Uterine smooth muscle cell (primary cell): ENCODE results near the gene RGS12. TPM values are rescaled to one million over a fixed set of nuclear protein-coding genes. Genes with fewer than 3 reads are reported as not detected.

Experiments
- total RNA-seq: library from RNA; depleted of rRNA; stranded (reverse); fragments of >200 nt; gene quantifications from 2 replicates; pipeline ENCODE4 v1.2.3, GENCODE V29; 2014

RGS12 gene
- 19.4 and 20.6 TPM in 2 replicates for total RNA-seq

DNA sequence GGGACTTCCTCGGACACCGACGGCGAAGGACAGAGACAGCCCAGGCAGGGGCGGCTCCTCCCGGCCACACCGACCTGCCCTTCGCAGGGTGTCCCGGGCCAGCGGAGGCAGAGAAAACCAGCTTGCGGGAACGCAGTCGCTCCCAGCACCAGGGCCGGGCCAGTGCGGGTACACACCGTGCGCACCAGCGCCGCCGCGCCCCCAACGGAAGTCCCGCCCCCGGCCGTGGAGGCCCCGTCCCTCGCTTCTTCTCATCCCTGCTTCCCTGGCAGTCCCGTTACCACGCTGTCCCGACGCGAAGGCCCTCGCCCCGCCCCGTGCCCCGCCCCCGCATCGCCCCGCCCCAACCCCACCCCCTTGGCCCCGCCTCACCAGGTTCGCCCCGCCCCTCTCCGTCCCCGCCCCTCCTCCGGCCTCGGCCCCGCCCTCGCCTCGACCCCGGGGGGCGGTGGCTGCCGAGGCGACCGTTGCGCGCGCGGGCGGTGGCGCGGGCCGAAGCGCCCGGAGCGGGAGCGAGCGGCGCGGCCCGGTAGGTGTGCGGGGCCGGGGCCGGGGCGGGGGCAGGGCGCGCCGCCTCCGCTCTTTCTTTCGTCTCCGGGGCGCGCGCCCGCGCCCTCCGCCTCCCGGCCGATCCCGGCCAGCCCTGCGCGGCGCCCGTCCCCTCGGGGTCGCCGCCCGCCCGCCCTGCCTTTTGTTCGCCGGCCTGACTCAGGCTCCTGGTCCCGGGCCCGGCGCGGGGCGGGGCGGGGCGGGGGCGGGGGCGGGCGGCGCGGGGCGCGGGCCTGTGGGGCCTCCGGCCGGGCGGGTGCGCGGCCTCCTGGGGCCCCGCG lies at the start of gene RGS12:
TSS of gene RGS12 (plus strand) at position 451 of the 830 bp plus-strand sequence. CDS start 23,150 bp downstream, outside the sequence.

GRCh38 chr4:3248811-3249661 lies 43.8 kb upstream of the RGS12 start, which contains the start of gene MSANTD1:
Gene MSANTD1 (plus strand): TSS chr4:3249159. CDS start chr4:3249223, 64 bp downstream.

Other genes with a start within 250 kb of the RGS12 start
- not detected in 2 replicates for gene HTT-AS, start 218.5 kb upstream of the RGS12 start, total RNA-seq
- 42.7 and 61.6 TPM in 2 replicates for gene HTT, start 218.3 kb upstream of the RGS12 start, total RNA-seq
- gene MSANTD1, start 43.9 kb upstream of the RGS12 start, total RNA-seq: 0.33 and 0.37 TPM in 2 replicates
- gene HGFAC, start 148.9 kb downstream of the RGS12 start, total RNA-seq: 0.11 TPM in 1 of 2 replicates, not detected in the other
- gene DOK7, start 170.3 kb downstream of the RGS12 start, total RNA-seq: under 0.01 TPM in 1 of 2 replicates, not detected in the other
- 88.3 and 187 TPM in 2 replicates for gene LRPAP1, start 239.4 kb downstream of the RGS12 start, total RNA-seq